CD4-positive, alpha-beta memory T cell (primary cell): ENCODE results near the gene GNL3. TPM values are rescaled to one million over a fixed set of nuclear protein-coding genes. Genes with fewer than 3 reads are reported as not detected.

ENCODE experiments used
- CTCF ChIA-PET: fragments of 350-600 bp; sonication (Branson Sonifier 250); formaldehyde crosslinking; loops from one replicate; lab custom pipeline; 2021; ENCODE audit warnings: inconsistent platforms; ENCODE audit not compliant: partially characterized antibody; lab: Charles Lee
- POLR2A ChIA-PET: fragments of 350-600 bp; sonication (Branson Sonifier 250); formaldehyde crosslinking; loops from one replicate; lab custom pipeline; 2021; ENCODE audit not compliant: partially characterized antibody; lab: Charles Lee
- DNase-seq, 5 donors: peaks; one replicate each; pipeline versions ENCODE4 v3.0.0 to v3.0.0-alpha.2; 2020 to 2022; ENCODE audit warnings: mixed read lengths in 1 of 5
- H3K27ac ChIP-seq: one replicate; pipeline ENCODE4 v1.7.0; 2013; ENCODE audit warnings: low read depth, low read length
- H3K27me3 ChIP-seq: 2 replicates; pipeline ENCODE4 v1.7.0; 2013; ENCODE audit warnings: mild to moderate bottlenecking, low read length, moderate library complexity; ENCODE audit not compliant: insufficient read depth
- H3K36me3 ChIP-seq: 2 replicates; pipeline ENCODE4 v1.7.0; 2013; ENCODE audit warnings: mild to moderate bottlenecking, low read length, moderate library complexity; ENCODE audit not compliant: insufficient read depth
- H3K4me1 ChIP-seq: 2 replicates; pipeline ENCODE4 v1.7.0; 2013; ENCODE audit warnings: mild to moderate bottlenecking, low read length, moderate library complexity; ENCODE audit not compliant: insufficient read depth
- H3K4me3 ChIP-seq, 2 donors: one replicate each; pipeline ENCODE4 v1.7.0; 2013; ENCODE audit warnings: low read length in 2 of 2, mild to moderate bottlenecking in 1 of 2
- H3K9me3 ChIP-seq, 2 donors: one replicate each; pipeline ENCODE4 v1.7.0; 2013; ENCODE audit warnings: low read length in 2 of 2, control low read depth in 1 of 2; ENCODE audit not compliant: control insufficient read depth in 1 of 2
- H3K27ac Mint-ChIP-seq, 7 donors: one replicate each; pipeline ENCODE4 v1.8.0; 2020 to 2021; ENCODE audit warnings: mixed read lengths in 7 of 7, mild to moderate bottlenecking in 6 of 7, inconsistent platforms in 3 of 7, moderate library complexity in 3 of 7
- H3K27me3 Mint-ChIP-seq, 2 donors: one replicate each; pipeline ENCODE4 v1.8.0; 2020 to 2021; ENCODE audit warnings: mixed read lengths in 2 of 2
- H3K36me3 Mint-ChIP-seq, 2 donors: one replicate each; pipeline ENCODE4 v1.8.0; 2020 to 2021; ENCODE audit warnings: mixed read lengths in 2 of 2, inconsistent platforms in 1 of 2, mild to moderate bottlenecking in 1 of 2
- H3K4me1 Mint-ChIP-seq, 4 donors: one replicate each; pipeline ENCODE4 v1.8.0; 2020 to 2021; ENCODE audit warnings: mixed read lengths in 4 of 4, mild to moderate bottlenecking in 1 of 4
- H3K4me3 Mint-ChIP-seq, 8 donors: one replicate each; pipeline ENCODE4 v1.8.0; 2020 to 2021; ENCODE audit warnings: mixed read lengths in 8 of 8, mild to moderate bottlenecking in 7 of 8, moderate library complexity in 6 of 8, inconsistent platforms in 3 of 8
- H3K9me3 Mint-ChIP-seq, 8 donors: one replicate each; pipeline ENCODE4 v1.8.0; 2020 to 2021; ENCODE audit warnings: mixed read lengths in 8 of 8, mild to moderate bottlenecking in 5 of 8, inconsistent platforms in 3 of 8, moderate library complexity in 1 of 8
- intact Hi-C: fragments of 100-400 bp; cut with micrococcal nuclease; formaldehyde crosslinking; loops from one replicate; pipeline ENCODE4 v1.15.1; 2023
- polyA plus RNA-seq, 2 donors: library from polyadenylated mRNA; unstranded; fragments of 300-500 nt; fragmentation: Illumina TruSeq; gene quantifications; one replicate each; pipeline ENCODE4 v1.2.3, GENCODE V29; 2021
- total RNA-seq, 2 experiments: library from RNA; stranded (reverse); gene quantifications; one replicate each; pipeline ENCODE4 v1.2.3, GENCODE V29; 2021

The GNL3 gene
- total and polyA plus RNA-seq, 4 experiments from 2014 or later, result 47.9 to 88.4 (median 75.2) TPM

GRCh38 chr3:52715714-52716305 lies 30.0 kb downstream of the GNL3 start:
- Mint-ChIP-seq H3K27ac (peak overlapping the region in 2 of 7 donors; percentile 39 to 62), H3K4me3 (no peak overlapping the region), H3K27me3 (no peaks in the 10 kb centered on the region)

GRCh38 chr3:52719618-52720017 lies 33.8 kb downstream of the GNL3 start:
- H3K36me3 Mint-ChIP-seq, result peaks cover 9 to 11% of the 10 kb centered on the region in 2 donors
- H3K27ac ChIP-seq, result no peak overlapping the region
- H3K9me3 ChIP-seq, result no peaks in the 10 kb centered on the region
- POLR2A ChIA-PET, result interaction anchor here (2.2 kb wide), 1 partner anchor 14 kb away, joined by 16 read pairs; the partner anchor contains the start of genes GLT8D1 and SPCS1
- no peak for DNase-seq
- peak overlapping the region in 3 of 7 donors; percentile 15 to 89 (median 36) for H3K27ac Mint-ChIP-seq
- no peaks in the 10 kb centered on the region for H3K36me3 ChIP-seq
- peaks cover 16 to 32% (median 22%) of the 10 kb centered on the region in 4 donors for H3K4me1 Mint-ChIP-seq
- no peak overlapping the region for H3K4me3 ChIP-seq
- H3K27me3 Mint-ChIP-seq, result no peaks in the 10 kb centered on the region
- intact Hi-C loops, result no loop called here
- peaks cover 23% of the 10 kb centered on the region for H3K4me1 ChIP-seq
- peaks cover 0 to 14% (median 0%) of the 10 kb centered on the region in 8 donors for H3K9me3 Mint-ChIP-seq
- H3K27me3 ChIP-seq, result no peaks in the 10 kb centered on the region
- CTCF ChIA-PET, result no interaction called here
- H3K4me3 Mint-ChIP-seq, result peak overlapping the region in 1 of 8 donors; percentile 61

More at GRCh38 chr3:52715714-52716305, 30.0 kb downstream of the GNL3 start:
- CTCF ChIA-PET, result no interaction called here
- peaks cover 9 to 18% (median 11%) of the 10 kb centered on the region in 4 donors for H3K4me1 Mint-ChIP-seq
- peaks cover 6% of the 10 kb centered on the region for H3K36me3 ChIP-seq
- no peak overlapping the region for H3K27ac ChIP-seq
- intact Hi-C loops, result no loop called here
- no peak for DNase-seq
- peaks cover 0 to 11% (median 0%) of the 10 kb centered on the region in 8 donors for H3K9me3 Mint-ChIP-seq
- H3K27me3 ChIP-seq, result no peaks in the 10 kb centered on the region
- H3K36me3 Mint-ChIP-seq, result peaks cover 9 to 11% of the 10 kb centered on the region in 2 donors
- no peak overlapping the region for H3K4me3 ChIP-seq
- peaks cover 9% of the 10 kb centered on the region for H3K4me1 ChIP-seq
- POLR2A ChIA-PET, result no interaction called here
- H3K9me3 ChIP-seq, result no peaks in the 10 kb centered on the region

GRCh38 chr3:52721002-52721729 lies 35.3 kb downstream of the GNL3 start:
- Histone ChIP-seq H3K4me1 (peaks cover 23% of the 10 kb centered on the region), H3K36me3 (no peaks in the 10 kb centered on the region), H3K9me3 (no peaks in the 10 kb centered on the region), H3K27ac (peak overlapping the region; percentile 12), H3K4me3 (no peak overlapping the region), H3K27me3 (no peaks in the 10 kb centered on the region)
- intact Hi-C loops, result no loop called here
- peaks cover 16 to 28% (median 23%) of the 10 kb centered on the region in 4 donors for H3K4me1 Mint-ChIP-seq
- ChIA-PET POLR2A (interaction anchor here (0.6 to 2.2 kb wide), 4 partner anchors 13 to 172 kb away, joined by 3 to 16 read pairs (median 4); partner anchors contain the start of genes GLT8D1 and SPCS1), CTCF (no interaction called here)
- peak overlapping the region; percentile 17 to 84 (median 55) for H3K4me3 Mint-ChIP-seq
- H3K9me3 Mint-ChIP-seq, result peaks cover 0 to 14% (median 0%) of the 10 kb centered on the region in 8 donors
- peaks cover 13 to 14% of the 10 kb centered on the region in 2 donors for H3K36me3 Mint-ChIP-seq
- DNase-seq, result peak; percentile 33 to 41 (median 34)
- H3K27me3 Mint-ChIP-seq, result no peaks in the 10 kb centered on the region
- H3K27ac Mint-ChIP-seq, result peak overlapping the region; percentile 67 to 95 (median 75)

DNA sequence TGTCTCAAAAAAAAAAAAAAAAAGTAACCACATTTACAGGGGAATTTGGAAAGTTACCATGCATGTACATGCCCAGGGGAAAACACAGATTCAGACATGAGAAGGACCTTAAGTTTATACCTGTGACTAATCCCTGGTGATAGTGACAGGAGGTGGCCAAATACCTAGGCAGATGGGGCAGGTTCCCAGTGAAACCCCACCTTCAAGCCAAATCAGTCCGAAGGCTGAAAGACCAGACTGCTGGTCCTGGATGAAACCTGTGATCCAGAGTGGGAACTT lies 35.8 kb downstream of the GNL3 start:
- DNase-seq, result no peak
- Mint-ChIP-seq H3K4me3 (no peak overlapping the region), H3K4me1 (peaks cover 15 to 28% (median 22%) of the 10 kb centered on the region in 4 donors), H3K27ac (peak overlapping the region in 4 of 7 donors; percentile 50 to 95 (median 83)), H3K36me3 (peaks cover 12 to 14% of the 10 kb centered on the region in 2 donors), H3K9me3 (peaks cover 0 to 14% (median 0%) of the 10 kb centered on the region in 8 donors), H3K27me3 (no peaks in the 10 kb centered on the region)
- intact Hi-C loops, result no loop called here
- Histone ChIP-seq H3K9me3 (no peaks in the 10 kb centered on the region), H3K36me3 (no peaks in the 10 kb centered on the region), H3K27ac (peak overlapping the region; percentile 4), H3K4me1 (peaks cover 23% of the 10 kb centered on the region), H3K4me3 (no peak overlapping the region), H3K27me3 (no peaks in the 10 kb centered on the region)
- POLR2A ChIA-PET, result interaction anchor here (0.6 to 2.2 kb wide), 2 partner anchors 13 to 16 kb away, joined by 3 to 16 read pairs; partner anchors contain the start of genes GLT8D1 and SPCS1
- CTCF ChIA-PET, result no interaction called here

GRCh38 chr3:52722491-52722890 lies 36.7 kb downstream of the GNL3 start:
- DNase-seq, result no peak
- H3K27ac Mint-ChIP-seq, result peak overlapping the region in 3 of 7 donors; percentile 17 to 75 (median 18)

DNA sequence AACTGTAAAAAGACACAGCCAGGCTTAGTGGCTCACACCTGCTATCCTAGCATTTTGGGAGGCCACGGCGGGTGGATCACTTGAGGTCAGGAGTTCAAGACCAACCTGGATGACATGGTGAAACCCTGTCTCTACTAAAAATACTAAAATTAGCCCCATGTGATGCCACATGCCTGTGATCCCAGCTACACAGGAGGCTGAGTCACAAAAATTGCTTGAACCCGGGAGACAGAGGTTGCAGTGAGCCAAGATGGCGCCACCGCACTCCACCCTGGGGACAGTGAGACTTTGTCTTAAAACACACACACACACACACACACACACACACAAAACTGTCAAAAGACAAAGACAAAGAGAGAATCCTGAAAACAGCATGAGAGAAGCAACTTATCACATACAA lies 38.1 kb downstream of the GNL3 start:
- Mint-ChIP-seq H3K4me1 (peaks cover 15 to 28% (median 22%) of the 10 kb centered on the region in 4 donors), H3K36me3 (peaks cover 14 to 25% of the 10 kb centered on the region in 2 donors), H3K27ac (no peak overlapping the region), H3K9me3 (peaks cover 0 to 21% (median 6%) of the 10 kb centered on the region in 8 donors), H3K4me3 (no peak overlapping the region), H3K27me3 (no peaks in the 10 kb centered on the region)
- H3K9me3 ChIP-seq, result no peaks in the 10 kb centered on the region
- POLR2A ChIA-PET, result no interaction called here
- no peaks in the 10 kb centered on the region for H3K36me3 ChIP-seq
- H3K4me3 ChIP-seq, result no peak overlapping the region
- no peaks in the 10 kb centered on the region for H3K27me3 ChIP-seq
- no peak for DNase-seq
- H3K27ac ChIP-seq, result no peak overlapping the region
- intact Hi-C loops, result no loop called here
- peaks cover 23% of the 10 kb centered on the region for H3K4me1 ChIP-seq
- CTCF ChIA-PET, result no interaction called here

More at GRCh38 chr3:52722491-52722890, 36.7 kb downstream of the GNL3 start:
- intact Hi-C loops, result no loop called here
- ChIA-PET POLR2A (interaction anchor here (0.9 kb wide), 1 partner anchor 17 kb away, joined by 3 read pairs; the partner anchor contains the start of gene GLT8D1), CTCF (no interaction called here)
- H3K27ac ChIP-seq, result no peak overlapping the region
- Mint-ChIP-seq H3K27me3 (no peaks in the 10 kb centered on the region), H3K4me1 (peaks cover 15 to 28% (median 22%) of the 10 kb centered on the region in 4 donors), H3K36me3 (peaks cover 12 to 14% of the 10 kb centered on the region in 2 donors), H3K9me3 (peaks cover 0 to 14% (median 0%) of the 10 kb centered on the region in 8 donors), H3K4me3 (no peak overlapping the region)
- H3K4me3 ChIP-seq, result no peak overlapping the region
- no peaks in the 10 kb centered on the region for H3K36me3 ChIP-seq
- no peaks in the 10 kb centered on the region for H3K27me3 ChIP-seq
- no peaks in the 10 kb centered on the region for H3K9me3 ChIP-seq
- peaks cover 23% of the 10 kb centered on the region for H3K4me1 ChIP-seq

GRCh38 chr3:52724511-52724910 lies 38.7 kb downstream of the GNL3 start:
- intact Hi-C loops, result no loop called here
- no peak overlapping the region for H3K4me3 ChIP-seq
- ChIA-PET CTCF (no interaction called here), POLR2A (no interaction called here)
- H3K27me3 ChIP-seq, result no peaks in the 10 kb centered on the region
- no peaks in the 10 kb centered on the region for H3K27me3 Mint-ChIP-seq
- H3K4me1 ChIP-seq, result peaks cover 23% of the 10 kb centered on the region
- no peaks in the 10 kb centered on the region for H3K36me3 ChIP-seq
- no peak overlapping the region for H3K4me3 Mint-ChIP-seq
- no peak overlapping the region for H3K27ac ChIP-seq
- H3K9me3 Mint-ChIP-seq, result peaks cover 0 to 23% (median 9%) of the 10 kb centered on the region in 8 donors
- peaks cover 16 to 26% of the 10 kb centered on the region in 2 donors for H3K36me3 Mint-ChIP-seq
- H3K9me3 ChIP-seq, result no peaks in the 10 kb centered on the region
- no peak for DNase-seq
- H3K4me1 Mint-ChIP-seq, result peaks cover 15 to 28% (median 22%) of the 10 kb centered on the region in 4 donors
- peak overlapping the region in 1 of 7 donors; percentile 57 for H3K27ac Mint-ChIP-seq
